AG08396 (cell line): Measurements from ENCODE around the gene KRT17.
"Not testable (repeated sequence)": the region's sequence is repeated elsewhere in the genome, so short reads cannot be mapped to it uniquely, and the experiment has no call there.

Source experiments
- DNase-seq: peaks from one replicate; pipeline ENCODE4 v3.0.0; 2012; ENCODE audit warnings: low spot score, mixed read lengths

KRT17 gene

DNA sequence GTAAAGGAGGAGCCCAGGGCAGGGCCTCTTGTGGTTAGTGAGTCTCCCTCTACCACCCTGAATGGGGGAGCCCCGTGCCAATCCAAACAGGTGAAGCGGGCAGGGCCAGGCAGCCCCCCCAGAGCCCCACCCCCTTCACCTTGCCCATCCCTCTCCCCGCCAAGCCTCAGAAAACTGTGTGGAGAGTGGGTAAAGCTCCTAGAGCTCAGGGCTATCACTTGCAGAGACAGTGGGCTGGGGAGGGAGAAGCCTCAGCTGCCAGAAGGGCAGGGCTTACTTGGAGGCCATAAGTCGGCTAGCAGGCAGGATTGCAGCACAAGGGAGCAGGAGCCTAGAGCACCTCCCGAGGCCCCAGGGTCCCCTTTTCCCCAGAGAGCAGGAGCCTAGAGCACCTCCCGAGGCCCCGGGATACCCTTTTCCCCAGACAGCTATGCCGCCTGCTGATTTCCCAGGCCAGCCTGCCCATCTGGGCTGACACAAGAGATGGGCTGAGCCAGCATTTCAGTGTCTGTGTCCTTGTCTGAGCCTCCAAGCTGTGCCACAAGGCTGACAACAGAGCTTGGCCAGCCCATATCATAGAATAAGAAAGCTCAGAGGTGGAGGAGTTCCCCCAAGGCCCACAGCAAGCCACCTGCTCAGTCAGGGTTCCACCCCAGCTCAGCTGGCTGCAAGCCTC, 30.9 kb downstream of the KRT17 start:
- no peak for DNase-seq

DNA sequence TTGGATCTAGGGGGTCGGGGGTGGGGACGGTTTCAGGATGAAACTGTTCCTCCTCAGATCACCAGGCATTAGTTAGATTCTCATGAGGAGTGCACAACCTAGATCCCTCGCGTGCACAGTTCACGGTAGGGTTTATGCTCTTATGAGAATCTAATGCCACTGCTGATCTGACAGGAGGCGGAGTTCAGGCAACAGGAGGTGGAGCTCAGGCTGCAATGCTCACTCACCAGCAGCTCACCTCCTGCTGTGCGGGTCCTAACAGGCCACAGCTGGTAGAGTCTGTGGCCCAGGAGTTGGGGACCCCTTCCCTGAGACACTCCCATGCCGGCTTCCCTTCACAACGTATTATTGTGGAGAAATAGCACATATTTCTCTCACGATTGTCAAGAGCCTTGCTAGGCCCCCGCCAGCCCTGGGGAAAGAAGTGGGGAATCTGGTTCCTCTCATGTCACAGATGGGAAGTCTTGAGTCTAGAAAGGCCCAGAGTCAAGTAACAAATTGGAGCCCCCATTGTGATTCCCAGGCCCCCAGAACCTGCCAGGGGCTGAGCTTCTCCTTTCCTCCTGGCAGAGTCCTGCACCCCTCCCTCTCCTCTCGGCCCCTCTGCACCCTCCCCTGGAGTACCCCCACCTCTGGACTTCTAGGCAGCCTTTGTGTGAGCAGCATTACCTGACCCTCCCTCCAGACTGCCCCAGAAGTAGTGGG, 31.6 kb downstream of the KRT17 start:
- DNase-seq = no peak

- DNase-seq = no peak
Observed at GRCh38 chr17:41589301-41589700, 35.1 kb downstream of the KRT17 start.

- no peak for DNase-seq
Observed at GRCh38 chr17:41588126-41588810, 36.1 kb downstream of the KRT17 start.

DNA sequence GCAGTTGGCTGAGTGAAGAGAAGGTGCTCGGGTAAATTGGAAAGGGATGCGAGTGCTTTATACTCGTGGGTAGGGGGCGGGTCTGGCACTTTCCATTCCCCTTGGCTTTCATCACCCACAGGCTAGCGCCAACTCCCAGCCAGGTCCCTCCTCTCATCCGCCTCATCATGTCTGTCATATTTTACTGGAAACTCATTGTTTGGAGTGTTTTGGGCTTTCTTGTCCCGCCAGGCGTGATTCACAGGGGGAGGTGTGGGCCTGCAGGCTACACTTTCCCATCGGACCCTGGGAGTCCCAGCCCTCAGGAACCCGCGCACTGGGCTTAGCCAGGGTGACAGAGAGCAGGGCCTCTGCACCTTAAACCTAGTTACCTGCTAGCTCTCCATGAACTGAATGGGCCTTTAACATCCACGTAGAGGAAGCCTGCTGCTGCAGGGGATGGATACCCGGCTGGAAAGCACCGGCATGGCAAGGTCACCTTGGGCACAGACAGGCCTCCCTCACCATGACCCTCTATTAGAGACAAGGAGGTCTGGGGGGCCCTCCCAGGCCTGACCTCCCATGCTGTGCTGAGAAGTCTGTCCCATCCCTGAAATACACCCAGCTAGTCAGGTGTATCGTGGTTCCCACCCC, 37.4 kb downstream of the KRT17 start, which contains the start of gene KRT14:
TSS of gene KRT14 (minus strand) at position 33 of the 633 bp plus-strand sequence. CDS start 61 bp downstream, outside the sequence.
- DNase-seq = no peak

DNA sequence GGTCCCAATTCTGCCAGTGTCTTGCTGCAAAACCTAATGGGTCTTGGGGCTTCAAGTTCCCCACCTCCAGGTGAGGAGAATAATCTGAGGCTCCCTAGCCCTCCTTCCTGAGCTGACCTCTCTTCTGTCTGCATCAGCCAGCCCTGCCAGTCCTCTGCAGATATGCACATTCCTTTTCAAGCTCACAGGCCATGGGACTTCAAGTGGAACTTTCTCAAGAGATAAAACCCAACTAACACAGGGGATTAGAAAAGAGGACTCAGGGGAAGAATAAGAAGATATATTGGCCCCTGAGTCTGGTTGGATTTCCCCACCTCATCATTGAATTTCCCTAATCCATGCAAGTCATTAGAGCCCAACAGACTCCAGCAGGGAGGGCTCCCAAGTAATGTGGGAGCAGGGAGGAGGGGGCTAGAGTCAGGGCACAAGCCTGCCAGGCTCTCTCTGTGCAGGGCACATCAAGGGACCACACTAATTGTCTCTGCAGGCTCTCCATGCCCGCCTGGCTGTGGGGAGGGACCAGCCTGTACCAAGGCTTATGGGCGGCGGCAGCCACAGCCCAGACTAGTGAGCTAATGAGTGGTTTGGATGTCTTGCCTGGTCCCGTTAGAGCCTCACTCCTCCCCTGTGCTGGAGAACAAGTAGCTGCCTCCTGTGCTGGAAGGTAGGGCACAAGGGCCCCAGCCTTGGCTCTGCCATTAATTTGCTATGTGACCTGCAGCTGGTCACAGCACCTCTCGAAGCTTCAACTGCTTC, 38.9 kb downstream of the KRT17 start:
- DNase-seq = no peak

DNA sequence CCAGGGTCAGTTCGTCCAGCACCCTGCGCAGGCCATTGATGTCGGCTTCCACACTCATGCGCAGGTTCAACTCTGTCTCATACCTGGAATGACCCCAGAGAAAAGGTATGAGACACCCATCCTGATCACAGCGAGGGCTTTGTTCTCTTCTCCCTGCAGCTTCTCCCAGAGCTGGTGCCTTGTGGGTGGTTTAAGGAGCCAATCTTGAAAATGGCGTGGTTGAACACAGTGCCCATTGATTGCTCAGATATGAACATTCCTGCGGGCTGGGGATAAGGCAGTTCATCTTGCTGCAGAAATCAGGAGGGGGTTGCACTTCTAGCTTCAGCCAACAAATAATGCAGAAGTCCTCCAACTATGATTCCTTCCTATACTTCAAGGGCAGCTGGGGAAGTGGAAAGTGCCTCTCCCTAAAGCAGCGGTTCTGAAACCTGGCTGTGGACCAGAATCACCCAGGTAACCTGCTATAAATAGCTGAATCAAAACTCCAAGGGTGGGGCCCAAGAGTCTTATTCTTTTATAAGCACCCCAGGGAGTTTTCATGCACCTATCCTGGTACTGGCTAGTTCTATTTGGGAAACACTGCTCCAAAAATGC, 39.9 kb downstream of the KRT17 start:
- DNase-seq = not testable (repeated sequence)

- DNase-seq = no peak
Observed at GRCh38 chr17:41583137-41584127, 40.9 kb downstream of the KRT17 start.

DNA sequence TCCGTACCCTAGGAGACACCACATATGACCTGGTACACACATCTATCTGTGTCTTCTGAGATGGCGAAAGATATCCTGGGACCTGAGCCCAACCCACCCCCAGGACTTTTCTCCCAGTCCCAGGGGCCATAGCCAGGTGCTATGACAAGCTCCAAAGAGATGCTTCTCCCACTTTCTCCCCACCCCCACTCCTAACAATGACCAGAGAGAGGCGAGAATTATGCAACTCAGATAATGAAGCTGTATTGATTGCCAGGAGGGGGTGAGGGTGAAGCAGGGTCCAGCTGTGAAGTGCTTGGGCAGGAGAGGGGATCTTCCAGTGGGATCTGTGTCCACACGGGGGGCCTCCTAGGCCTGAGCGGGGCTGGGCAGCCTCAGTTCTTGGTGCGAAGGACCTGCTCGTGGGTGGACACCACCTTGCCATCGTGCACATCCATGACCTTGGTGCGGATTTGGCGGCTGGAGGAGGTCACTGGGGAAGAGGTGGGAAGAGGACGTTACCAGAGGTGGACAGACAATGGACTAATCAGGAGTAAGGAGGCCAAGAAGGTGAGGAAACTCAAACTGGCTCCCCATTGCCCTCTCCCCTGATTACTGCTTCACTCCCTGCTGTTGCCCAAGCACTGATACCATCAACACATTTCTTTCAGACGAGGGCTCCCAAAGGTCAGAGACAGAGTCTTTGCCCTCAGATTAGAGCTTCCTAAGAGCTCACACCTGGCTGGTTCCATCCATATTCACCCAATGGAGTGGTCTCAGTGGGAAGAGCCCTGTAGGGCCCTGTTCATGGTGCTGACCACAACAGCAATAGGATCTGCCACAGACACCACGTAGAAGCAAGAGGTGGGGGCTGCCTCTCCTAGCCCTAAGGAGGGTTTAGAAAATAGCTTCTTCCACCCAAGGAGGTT, 42.1 kb downstream of the KRT17 start:
- DNase-seq = not testable (repeated sequence)

DNA sequence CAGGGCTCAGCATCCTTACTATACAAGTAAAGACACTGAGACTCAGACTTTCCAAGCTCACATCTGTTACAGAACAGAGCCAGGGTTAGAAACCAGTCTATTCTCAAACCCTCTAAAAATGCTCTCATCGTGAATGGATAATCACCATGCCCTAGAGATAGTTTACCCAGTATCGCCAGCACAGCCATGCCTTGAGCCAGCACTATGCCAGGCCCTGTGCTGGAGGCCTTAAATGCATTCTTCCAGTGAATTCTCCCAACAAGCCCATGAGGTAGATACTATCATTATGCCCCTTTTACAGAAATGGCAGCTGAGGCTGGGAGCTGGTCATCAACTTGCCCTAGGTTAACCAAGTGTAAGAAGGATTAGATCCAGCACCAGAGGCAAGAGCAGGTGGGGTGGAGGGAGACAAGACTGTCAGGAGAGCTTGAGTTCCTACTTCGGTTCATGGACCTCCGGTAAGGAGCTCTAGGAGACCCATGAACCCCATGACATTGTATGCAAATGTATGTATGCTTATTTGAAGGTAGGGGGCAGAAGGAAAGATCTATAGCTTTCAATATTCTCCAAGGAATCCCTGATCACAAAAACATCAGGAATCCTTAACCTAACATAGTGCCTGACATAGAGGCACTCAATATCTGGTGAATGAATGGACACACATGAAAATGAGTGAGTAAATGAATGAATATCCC, 42.9 kb downstream of the KRT17 start:
- no peak for DNase-seq

DNA sequence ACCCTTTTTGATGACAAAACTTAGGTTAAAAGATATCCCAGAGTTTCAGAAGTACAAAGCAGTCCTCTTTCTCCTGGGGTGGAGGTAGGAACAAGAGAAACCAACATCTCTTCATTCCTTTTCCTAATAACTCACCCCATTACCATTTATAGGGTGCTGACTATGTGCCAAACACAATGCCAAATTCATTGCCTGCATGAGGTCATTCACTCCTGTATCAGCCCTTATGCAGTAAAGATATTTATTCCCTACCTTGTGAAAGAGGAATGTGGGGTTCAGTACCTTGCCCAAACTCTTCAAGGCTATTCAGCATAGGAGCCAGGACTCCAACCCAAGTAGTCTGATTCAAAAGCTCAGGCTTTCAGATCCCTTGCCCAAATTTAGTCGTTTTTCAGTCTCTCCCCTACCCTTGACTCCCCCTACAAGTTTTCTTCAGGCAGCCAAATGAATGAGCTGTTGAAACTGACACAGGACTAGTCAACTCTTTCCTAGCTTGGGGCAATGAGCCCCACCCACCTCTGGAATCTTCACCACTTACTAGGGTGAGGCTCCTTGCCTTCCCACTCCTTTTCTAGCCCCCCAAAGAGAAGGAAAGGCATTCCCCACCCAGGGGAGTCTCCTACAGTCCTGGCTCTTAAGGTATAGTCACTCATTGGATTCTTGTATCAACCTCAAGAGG, 43.5 kb downstream of the KRT17 start:
- no peak for DNase-seq

DNA sequence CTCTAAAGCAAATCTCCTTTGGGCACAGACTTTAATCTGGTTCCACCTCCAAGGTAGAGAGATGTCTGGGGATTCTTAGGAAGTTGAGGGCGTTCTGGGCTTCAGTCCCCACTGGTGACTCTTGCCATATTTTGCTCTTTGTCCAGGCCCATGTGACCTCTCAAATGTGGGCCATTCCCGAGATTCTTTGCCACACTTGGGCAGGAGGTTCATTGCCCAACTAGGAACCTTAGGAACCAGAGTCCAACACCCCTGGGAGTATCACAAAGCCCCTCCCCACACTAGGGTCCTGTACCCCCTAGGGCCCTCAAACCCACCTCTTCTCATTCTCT, 44.2 kb downstream of the KRT17 start:
- DNase-seq = no peak

DNA sequence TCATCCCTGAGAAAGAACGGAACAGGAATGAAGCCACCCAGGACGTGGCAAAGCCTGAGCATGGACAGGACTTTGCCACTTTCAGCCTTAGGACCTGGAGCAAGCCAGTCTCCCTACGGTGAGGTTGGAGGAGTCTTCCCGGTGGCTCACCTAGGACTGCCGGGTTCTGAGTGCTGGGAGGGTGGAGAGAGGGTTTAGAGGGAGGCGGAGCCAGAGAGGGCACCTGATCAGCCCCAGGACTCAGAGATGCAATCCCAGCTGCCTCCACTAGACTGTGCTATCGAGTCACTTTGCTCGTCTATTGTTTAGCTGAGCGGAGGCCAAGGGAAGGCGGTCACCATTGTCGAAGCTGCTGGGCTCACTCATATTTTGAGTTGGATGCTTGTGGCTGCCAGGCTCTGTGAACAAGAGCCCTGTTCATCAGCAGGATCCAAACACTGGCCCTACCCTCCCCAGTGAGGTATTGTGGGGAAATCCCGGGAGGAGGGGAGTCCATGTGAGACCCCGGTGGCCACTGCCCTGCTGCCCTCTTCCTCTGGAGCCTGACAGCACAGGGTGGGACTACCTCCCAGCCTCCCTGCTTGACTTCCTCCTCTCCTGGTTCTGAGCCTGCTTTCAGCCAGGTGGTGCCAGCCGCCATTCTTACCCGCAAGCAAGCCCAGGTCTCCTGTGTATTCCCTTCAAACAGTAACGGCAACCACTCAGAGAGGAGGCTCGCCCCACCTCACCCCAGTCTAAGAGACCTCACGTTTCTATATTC, 44.7 kb downstream of the KRT17 start:
- DNase-seq = peak; percentile 90

DNA sequence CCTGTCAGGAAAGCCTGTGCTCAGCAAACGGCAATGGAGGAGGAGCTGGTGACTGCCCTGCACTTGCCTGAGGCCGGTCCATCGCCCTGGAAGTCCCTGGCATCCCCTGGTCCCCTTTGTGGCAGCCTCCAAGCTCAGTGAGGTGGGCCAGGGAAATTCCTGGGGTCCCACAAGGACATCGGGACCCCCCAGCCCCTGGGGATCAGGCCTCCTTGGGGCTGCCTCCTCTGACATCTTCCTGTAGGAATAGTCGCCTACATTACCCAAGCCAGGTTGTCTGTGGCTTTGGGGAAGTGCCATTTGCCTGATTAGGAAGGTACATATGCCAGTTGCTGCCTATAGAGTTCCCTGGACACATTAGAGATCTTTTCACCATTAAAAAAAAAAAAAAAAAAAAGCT, 45.4 kb downstream of the KRT17 start:
- no peak for DNase-seq

GRCh38 chr17:41578538-41578937, 45.8 kb downstream of the KRT17 start:
- DNase-seq = no peak

GRCh38 chr17:41576740-41577139, 47.6 kb downstream of the KRT17 start:
- not testable (repeated sequence) for DNase-seq

DNA sequence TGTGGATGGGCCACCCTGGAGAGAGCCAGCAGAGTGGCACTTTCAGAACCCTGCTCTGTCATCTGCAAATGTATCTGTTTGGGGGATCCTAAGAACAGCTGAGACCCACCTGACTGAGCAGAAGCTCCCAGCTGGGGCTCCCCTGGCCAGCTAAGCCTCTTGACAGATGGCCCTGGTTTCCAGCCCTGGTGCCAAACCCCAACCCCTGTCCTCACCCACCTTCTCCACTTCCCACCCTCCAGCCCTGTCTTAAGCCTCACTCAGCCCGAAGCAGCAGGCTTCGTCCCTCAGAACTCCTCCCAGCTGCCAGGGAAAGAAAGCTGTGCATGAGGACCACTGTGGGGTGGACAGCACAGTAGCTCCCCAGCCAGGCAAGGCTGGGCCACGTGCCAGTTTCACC, 49.0 kb downstream of the KRT17 start:
- DNase-seq = no peak
